GM12875 (cell line): ENCODE measurements around the gene YY2.

Experiments used
- H3K4me3 ChIP-seq: one replicate; pipeline ENCODE4 v1.5.1; 2011; ENCODE audit warnings: low read depth, low read length, control low read depth
- CTCF ChIP-seq: IDR thresholded peaks from 2 replicates; pipeline ENCODE4 v1.5.1; 2011; ENCODE audit warnings: low read depth, mild to moderate bottlenecking, control low read depth, inconsistent platforms, low read length, moderate library complexity, borderline replicate concordance; ENCODE audit not compliant: insufficient read depth

YY2 gene

GRCh38 chrX:21845096-21845495 is 10.7 kb upstream of the YY2 start:
- no peak overlapping the region for H3K4me3 ChIP-seq
- no peak for TF ChIP-seq CTCF

- no peak for TF ChIP-seq CTCF
- no peak overlapping the region for H3K4me3 ChIP-seq
Observed at GRCh38 chrX:21847342-21847741, 8.4 kb upstream of the YY2 start.

GRCh38 chrX:21853578-21853977 is 2.2 kb upstream of the YY2 start:
- H3K4me3 ChIP-seq: no peak overlapping the region
- TF ChIP-seq CTCF: no peak

- H3K4me3 ChIP-seq: no peak overlapping the region
- no peak for TF ChIP-seq CTCF
Observed at GRCh38 chrX:21856504-21856903, 717 bp downstream of the YY2 start.

GRCh38 chrX:21863241-21863640 is 7.5 kb downstream of the YY2 start:
- no peak for TF ChIP-seq CTCF
- no peak overlapping the region for H3K4me3 ChIP-seq

GRCh38 chrX:21865436-21865835 is 9.6 kb downstream of the YY2 start:
- H3K4me3 ChIP-seq: no peak overlapping the region
- no peak for TF ChIP-seq CTCF

GRCh38 chrX:21870494-21870893 is 14.7 kb downstream of the YY2 start:
- H3K4me3 ChIP-seq: no peak overlapping the region
- no peak for TF ChIP-seq CTCF
